HG03108 (cell line): ENCODE measurements around the gene TP53I11.

Experiments
- ATAC-seq: cut with Tn5 transposase; IDR thresholded peaks from one replicate; pipeline ENCODE4 v1.9.1; 2021; ENCODE audit warnings: moderate library complexity; ENCODE audit not compliant: unreplicated experiment

TP53I11 gene

GRCh38 chr11:44957776-44958564, 7.3 kb upstream of the TP53I11 start:
- no peak for ATAC-seq

GRCh38 chr11:44957040-44957515, 6.4 kb upstream of the TP53I11 start:
- no peak for ATAC-seq

- no peak for ATAC-seq
Measured at GRCh38 chr11:44955015-44955738, 4.5 kb upstream of the TP53I11 start.

GRCh38 chr11:44954051-44954906, 3.6 kb upstream of the TP53I11 start:
- no peak for ATAC-seq

- no peak for ATAC-seq
Measured at GRCh38 chr11:44952500-44953260, 2.0 kb upstream of the TP53I11 start.

GRCh38 chr11:44952082-44952481, 1.4 kb upstream of the TP53I11 start:
- no peak for ATAC-seq

- ATAC-seq = no peak
Measured at GRCh38 chr11:44950031-44950624, 555 bp downstream of the TP53I11 start.

GRCh38 chr11:44949160-44950030, 1.3 kb downstream of the TP53I11 start:
- no peak for ATAC-seq

GRCh38 chr11:44948155-44948554, 2.5 kb downstream of the TP53I11 start:
- ATAC-seq = no peak

- ATAC-seq = no peak
Measured at GRCh38 chr11:44947114-44947513, 3.6 kb downstream of the TP53I11 start.

- no peak for ATAC-seq
Measured at GRCh38 chr11:44946263-44946662, 4.4 kb downstream of the TP53I11 start.

GRCh38 chr11:44945666-44946065, 5.0 kb downstream of the TP53I11 start:
- no peak for ATAC-seq

- ATAC-seq = no peak
Measured at GRCh38 chr11:44944853-44945235, 5.8 kb downstream of the TP53I11 start.

GRCh38 chr11:44944181-44944852, 6.4 kb downstream of the TP53I11 start:
- no peak for ATAC-seq

- no peak for ATAC-seq
Measured at GRCh38 chr11:44943696-44944095, 7.0 kb downstream of the TP53I11 start.

- ATAC-seq = peak; percentile 74
Measured at GRCh38 chr11:44943118-44943517, 7.6 kb downstream of the TP53I11 start.

- ATAC-seq = no peak
Measured at GRCh38 chr11:44942029-44942955, 8.4 kb downstream of the TP53I11 start.
